Adipose tissue (tissue), 3 donors: ENCODE results near the gene CRACDL. TPM values are rescaled to one million over a fixed set of nuclear protein-coding genes. Genes with fewer than 3 reads are reported as not detected.
A peak's percentile ranks its signal among the peaks of the same experiment; 100 is the strongest.

Experiments
- H3K27ac ChIP-seq: one replicate; pipeline ENCODE4 v1.5.1; 2013; ENCODE audit warnings: low read depth, low read length
- WGBS, 3 donors: extraction: QIAGEN DNeasy Blood & Tissue Kit; methylation state at CpG; one replicate each; pipeline ENCODE4 v1.1.7; 2013; 5-methylcytosine and 5-hydroxymethylcytosine counted together
- polyA plus RNA-seq, 3 donors: library from polyadenylated mRNA; stranded (reverse); fragments of 200-250 nt; gene quantifications; one replicate each; pipeline ENCODE4 v1.2.3, GENCODE V29; 2013
- donor health status: healthy with polysubstance abuse.
- donor health status: Bipolar disorder and iron deficiency.
- donor health status: healthy.

Gene CRACDL
- polyA plus RNA-seq, 3 donors = 2.0 to 4.5 (median 3.6) TPM

DNA sequence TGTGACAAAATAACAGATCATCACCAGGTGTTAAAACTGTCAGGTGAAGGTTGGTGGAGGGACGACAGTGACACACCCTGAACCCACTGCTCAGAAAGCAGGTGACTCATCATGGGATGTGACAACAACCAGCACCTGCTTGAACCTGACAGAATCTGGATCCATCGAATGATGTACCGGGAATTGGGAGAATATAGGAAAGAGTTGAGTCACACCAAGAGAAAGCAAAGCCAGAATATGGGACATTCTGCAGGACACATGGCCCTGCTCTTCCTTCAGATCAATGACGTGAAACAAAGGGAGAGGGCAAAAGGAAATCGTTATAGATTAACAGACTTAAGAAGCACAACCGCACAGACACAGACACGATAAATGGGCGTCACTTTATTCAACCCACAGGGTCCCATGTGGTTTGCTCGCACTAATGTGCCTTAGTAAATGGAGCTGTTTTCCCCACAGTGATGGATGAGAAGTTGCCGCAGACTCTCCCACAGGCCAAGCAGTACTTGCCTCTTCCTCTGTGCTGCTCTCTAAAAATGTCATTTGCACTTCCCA lies 100.1 kb downstream of the CRACDL start:
- WGBS, 3 donors = 58 to 74% (median 65%) methylated on average over 10 of the region's 10 CpGs
- no peak overlapping the region for H3K27ac ChIP-seq

DNA sequence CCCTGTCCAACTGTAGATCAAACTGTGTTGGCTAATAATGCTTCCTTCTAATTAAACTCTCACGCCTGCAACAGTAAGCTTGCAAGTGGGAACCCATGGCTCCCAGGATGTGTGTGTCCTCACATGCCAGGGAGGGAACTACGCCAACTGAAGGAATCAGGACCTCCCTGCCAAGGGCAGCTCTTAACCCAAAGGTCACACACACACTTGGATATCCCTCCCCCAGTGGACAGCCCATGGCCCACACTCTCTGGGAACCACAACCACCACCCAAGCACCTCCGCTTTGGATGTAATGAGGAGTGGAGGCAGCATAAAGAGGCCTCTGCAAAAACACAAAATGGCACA lies 102.1 kb downstream of the CRACDL start:
- 78 to 87% (median 83%) methylated on average over 3 of the region's 3 CpGs for WGBS, 3 donors
- H3K27ac ChIP-seq = no peak overlapping the region

GRCh38 chr2:98833172-98833916 lies 102.7 kb downstream of the CRACDL start:
- 63 to 73% (median 64%) methylated on average over 7 of the region's 7 CpGs for WGBS, 3 donors
- H3K27ac ChIP-seq = peak overlapping the region; percentile 15

- WGBS, 3 donors = 84 to 96% (median 91%) methylated on average over 7 of the region's 7 CpGs
- H3K27ac ChIP-seq = no peak overlapping the region
Observed at GRCh38 chr2:98832172-98832571, 103.9 kb downstream of the CRACDL start.

DNA sequence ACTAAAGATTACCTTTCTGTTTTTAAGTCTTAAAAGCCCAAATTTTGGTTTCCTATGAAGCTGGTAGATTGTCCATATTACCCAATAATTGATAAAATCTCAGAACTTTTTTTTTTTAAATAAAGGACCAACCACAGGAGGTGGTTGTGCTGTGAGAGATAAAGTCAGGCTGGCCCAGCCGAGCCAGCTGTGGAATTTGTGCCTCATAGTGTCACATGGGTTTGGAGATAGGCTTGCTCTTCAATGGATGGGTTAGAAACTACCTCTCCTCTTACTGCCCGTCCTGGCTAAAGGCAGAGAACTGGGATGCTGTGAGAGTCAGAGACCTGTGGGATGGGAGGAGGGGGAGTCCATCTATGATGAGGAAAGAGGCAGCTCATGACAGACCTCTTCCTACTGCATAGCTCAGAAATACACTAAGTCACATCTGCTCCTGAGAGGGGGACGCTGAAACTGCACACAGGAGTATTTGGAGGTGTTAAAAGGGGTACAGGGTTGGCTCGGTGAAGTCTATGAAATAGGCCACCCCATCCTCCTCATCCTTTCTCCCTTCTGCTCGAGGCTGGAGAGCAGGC lies 105.4 kb downstream of the CRACDL start:
- no peak overlapping the region for H3K27ac ChIP-seq
- 83 to 91% (median 90%) methylated on average over 5 of the region's 5 CpGs for WGBS, 3 donors

GRCh38 chr2:98829581-98830270 lies 106.3 kb downstream of the CRACDL start:
- no peak overlapping the region for H3K27ac ChIP-seq
- WGBS, 3 donors = 71 to 87% (median 73%) methylated on average over 6 of the region's 6 CpGs

DNA sequence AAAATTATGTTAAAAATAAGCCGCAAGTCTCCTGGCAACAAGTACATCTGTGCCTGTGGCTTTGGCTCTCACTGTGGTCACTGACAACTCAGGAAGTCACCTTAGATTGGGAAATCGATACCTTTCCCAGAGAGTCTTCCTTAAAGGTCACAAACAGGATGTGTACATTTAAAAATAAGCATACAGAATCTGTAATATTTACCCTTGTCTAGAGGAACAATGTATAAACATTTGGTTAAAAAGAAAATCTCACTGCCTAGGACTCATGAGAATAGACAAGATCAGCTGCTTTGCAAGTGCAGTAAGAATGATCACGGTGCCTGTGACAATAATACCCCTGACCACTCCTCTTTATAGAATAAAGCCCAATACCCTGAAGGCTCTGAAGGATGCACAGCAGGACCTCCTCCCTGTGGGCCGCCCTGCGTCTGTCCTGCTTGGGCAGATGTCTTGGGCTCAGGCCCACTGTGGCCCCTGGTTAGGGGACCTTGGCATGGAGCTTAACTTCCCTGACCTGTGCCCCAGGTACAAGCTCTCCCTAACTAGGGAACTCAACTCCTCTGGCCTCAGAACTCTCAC lies 107.1 kb downstream of the CRACDL start:
- 52 to 63% (median 55%) methylated on average over 5 of the region's 5 CpGs for WGBS, 3 donors
- H3K27ac ChIP-seq = no peak overlapping the region

- no peak overlapping the region for H3K27ac ChIP-seq
- 81 to 89% (median 86%) methylated on average over 7 of the region's 7 CpGs for WGBS, 3 donors
Observed at GRCh38 chr2:98828369-98828744, 107.7 kb downstream of the CRACDL start.

- 86 to 90% (median 90%) methylated on average over 11 of the region's 11 CpGs for WGBS, 3 donors
- no peak overlapping the region for H3K27ac ChIP-seq
Observed at GRCh38 chr2:98827625-98828368, 108.2 kb downstream of the CRACDL start.

DNA sequence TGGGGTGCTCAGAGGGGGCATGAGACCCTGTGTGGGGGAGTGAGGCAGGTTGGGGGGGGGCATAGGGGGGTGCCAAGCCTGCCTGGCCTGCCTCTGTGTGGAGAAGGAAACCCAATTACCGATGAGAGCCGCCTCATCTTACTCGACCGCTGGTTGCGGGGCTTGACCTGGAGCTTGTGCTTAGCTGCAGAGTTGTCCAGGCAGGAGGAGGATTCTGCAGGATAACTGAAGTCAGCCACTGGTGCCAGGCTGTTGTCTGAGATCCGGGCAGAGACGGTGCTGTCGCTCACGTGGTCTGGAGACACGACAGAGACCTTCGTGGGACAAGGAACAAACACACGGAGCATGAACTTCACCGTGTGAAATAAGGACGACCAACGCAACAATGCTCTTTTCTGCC lies 109.2 kb downstream of the CRACDL start:
- WGBS, 3 donors = 94 to 95% (median 95%) methylated on average over 15 of the region's 15 CpGs

DNA sequence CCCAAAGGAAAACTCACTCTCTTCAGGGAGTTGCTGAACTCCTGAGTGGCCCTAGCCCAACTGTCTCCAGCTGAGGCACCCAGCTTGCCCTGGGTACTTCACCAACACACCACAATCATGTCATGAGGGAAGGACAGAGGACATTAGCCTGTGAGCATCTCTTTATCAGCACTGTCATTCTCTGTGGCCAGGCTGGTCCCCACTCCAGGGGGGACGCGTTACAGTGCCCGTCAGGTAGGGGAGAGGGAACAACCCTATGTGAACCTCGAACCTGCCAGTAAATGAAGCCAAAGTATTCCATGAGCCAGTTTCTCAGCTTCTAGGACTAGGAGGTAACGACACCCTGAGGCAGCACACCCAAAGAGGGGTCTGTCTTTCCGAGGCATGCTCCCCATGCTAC lies 110.2 kb downstream of the CRACDL start:
- H3K27ac ChIP-seq = no peak overlapping the region
- whole genome bisulfite sequencing, 3 donors = 93 to 97% (median 96%) methylated on average over 6 of the region's 6 CpGs

More for the DNA sequence above, 109.2 kb downstream of the CRACDL start:
- H3K27ac ChIP-seq = no peak overlapping the region

DNA sequence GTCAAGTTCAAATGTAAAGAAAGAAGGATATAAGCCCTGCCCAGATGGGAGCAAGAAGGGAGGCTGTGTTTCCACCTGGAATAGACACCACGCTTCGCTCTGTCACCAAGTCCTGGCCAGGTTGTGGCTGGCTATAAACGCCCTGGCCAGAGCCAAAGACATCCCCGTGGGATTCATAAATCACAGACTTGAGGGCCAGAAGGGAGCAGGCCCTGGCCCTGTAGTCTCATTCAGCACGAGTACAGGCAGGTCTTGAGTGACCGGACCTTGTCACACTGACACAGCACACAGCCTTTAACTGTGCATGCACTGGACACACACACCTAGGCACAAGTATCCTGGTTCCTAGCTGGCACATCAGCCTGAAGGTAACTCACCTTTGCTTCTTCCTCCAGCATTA lies 110.6 kb downstream of the CRACDL start:
- WGBS, 3 donors = 73 to 84% (median 73%) methylated on average over 6 of the region's 6 CpGs
- no peak overlapping the region for H3K27ac ChIP-seq

GRCh38 chr2:98825020-98825350 lies 111.0 kb downstream of the CRACDL start:
- peak overlapping the region; percentile 15 for H3K27ac ChIP-seq
- 84 to 100% (median 87%) methylated on average over 3 of the region's 3 CpGs for WGBS, 3 donors

GRCh38 chr2:98824256-98825019 lies 111.6 kb downstream of the CRACDL start:
- peak overlapping the region; percentile 15 for H3K27ac ChIP-seq
- 38 to 71% (median 42%) methylated on average over 2 of the region's 2 CpGs for WGBS, 3 donors

- 27 to 53% (median 29%) methylated on average over 27 to 40 of the region's 40 CpGs for WGBS, 3 donors
- peak overlapping the region; percentile 2 for H3K27ac ChIP-seq
Observed at GRCh38 chr2:98823196-98824170, 112.5 kb downstream of the CRACDL start.

GRCh38 chr2:98822301-98823164 lies 113.5 kb downstream of the CRACDL start:
- H3K27ac ChIP-seq = no peak overlapping the region
- WGBS, 3 donors = 10 to 19% (median 16%) methylated on average over 63 to 117 of the region's 117 CpGs
